Measurements from ENCODE around the gene PRDM16.

PRDM16 gene

DNA sequence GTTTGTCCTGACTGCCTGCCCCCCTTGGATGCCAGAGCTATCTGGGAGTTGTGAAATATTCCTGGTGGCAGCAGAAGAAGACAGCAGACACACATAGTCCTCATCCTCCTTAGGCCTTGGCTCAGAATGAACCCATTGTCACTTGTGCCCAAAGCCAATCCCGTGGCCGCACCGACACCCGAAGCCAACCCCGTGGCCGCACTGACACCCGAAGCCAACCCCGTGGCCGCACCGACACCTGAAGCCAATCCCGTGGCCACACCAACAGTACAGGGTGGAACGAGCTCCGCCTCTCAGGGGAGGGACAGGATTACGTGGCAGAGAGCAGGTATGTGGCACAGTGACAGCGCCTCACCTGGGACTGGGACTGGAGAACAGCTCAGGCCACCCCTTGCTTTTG lies 186.7 kb downstream of the PRDM16 start:
- Histone ChIP-seq H3K4me3 (ENCODE audit: low read length in 2 of 2) (no peak overlapping the region), H3K27ac (ENCODE audit: low read depth in 2 of 2, low read length in 2 of 2) (no peak overlapping the region), H3K4me1 (ENCODE audit: control insufficient read depth in 2 of 2, insufficient read depth in 2 of 2, low read length in 2 of 2) (peaks cover 4 to 7% of the 10 kb centered on the region in 2 donors), H3K9ac (ENCODE audit: low read depth in 1 of 2, low read length in 2 of 2) (no peak overlapping the region), H3K9me3 (ENCODE audit: control insufficient read depth in 2 of 2, low read length in 2 of 2) (no peaks in the 10 kb centered on the region), H3K36me3 (ENCODE audit: control insufficient read depth in 2 of 2, insufficient read depth in 2 of 2, low read length in 2 of 2) (no peaks in the 10 kb centered on the region), H3K27me3 (ENCODE audit: control insufficient read depth in 2 of 2, insufficient read depth in 2 of 2, low read length in 2 of 2) (no peaks in the 10 kb centered on the region)

DNA sequence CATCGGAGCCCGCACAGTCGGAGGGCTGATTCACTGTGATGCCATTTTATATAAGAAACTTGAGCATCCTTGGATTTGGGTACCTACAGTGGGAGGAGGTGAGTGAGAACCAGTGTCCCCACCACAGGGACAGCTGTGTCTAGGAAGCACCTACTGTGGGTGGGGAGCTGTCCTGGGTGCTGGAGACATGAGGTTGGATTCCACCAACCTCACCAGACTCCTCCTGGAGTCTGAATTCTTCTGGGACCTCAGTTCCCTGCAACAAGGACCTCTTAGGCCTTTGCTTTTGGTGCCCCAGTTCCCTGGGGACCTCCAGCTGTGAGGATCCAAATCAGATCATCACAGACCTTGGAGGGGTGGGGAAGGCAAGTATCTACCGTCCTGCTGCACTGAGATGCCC lies 188.8 kb downstream of the PRDM16 start:
- Histone ChIP-seq H3K36me3 (ENCODE audit: control insufficient read depth in 2 of 2, insufficient read depth in 2 of 2, low read length in 2 of 2) (no peaks in the 10 kb centered on the region), H3K27ac (ENCODE audit: low read depth in 2 of 2, low read length in 2 of 2) (no peak overlapping the region), H3K4me3 (ENCODE audit: low read length in 2 of 2) (no peak overlapping the region), H3K9ac (ENCODE audit: low read depth in 1 of 2, low read length in 2 of 2) (no peak overlapping the region), H3K27me3 (ENCODE audit: control insufficient read depth in 2 of 2, insufficient read depth in 2 of 2, low read length in 2 of 2) (no peaks in the 10 kb centered on the region), H3K4me1 (ENCODE audit: control insufficient read depth in 2 of 2, insufficient read depth in 2 of 2, low read length in 2 of 2) (no peaks in the 10 kb centered on the region), H3K9me3 (ENCODE audit: control insufficient read depth in 2 of 2, low read length in 2 of 2) (no peaks in the 10 kb centered on the region)

DNA sequence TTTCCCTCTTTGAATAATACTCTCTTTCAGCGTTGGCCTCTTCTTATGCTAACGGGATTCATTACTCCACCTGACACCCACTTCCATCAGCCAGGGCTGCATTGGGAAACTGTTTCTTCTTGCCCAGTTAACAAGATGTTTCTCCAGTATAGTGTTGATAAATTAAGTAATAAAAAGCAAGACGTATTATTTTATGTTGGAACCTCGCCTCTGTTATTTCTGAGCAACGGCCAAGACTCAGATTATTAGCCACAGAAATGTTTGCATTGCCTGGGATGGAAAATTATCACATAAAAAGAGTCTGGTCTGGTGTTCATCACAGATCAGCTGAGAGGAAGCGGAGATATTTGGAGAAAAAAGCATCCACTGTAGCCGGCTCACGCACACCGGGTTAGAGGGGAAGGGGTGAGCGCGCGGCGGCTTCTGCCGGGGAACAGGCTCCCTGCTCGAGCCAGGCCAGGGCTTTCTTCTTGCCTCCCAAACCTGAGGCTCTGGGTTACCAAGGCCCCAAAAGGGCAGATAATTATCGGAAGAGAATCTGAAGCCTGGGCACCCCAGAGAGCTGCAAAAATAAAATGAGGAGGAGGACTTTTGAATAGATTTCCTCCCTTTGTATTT lies 189.5 kb downstream of the PRDM16 start:
- Histone ChIP-seq H3K27me3 (ENCODE audit: control insufficient read depth in 2 of 2, insufficient read depth in 2 of 2, low read length in 2 of 2) (no peaks in the 10 kb centered on the region), H3K27ac (ENCODE audit: low read depth in 2 of 2, low read length in 2 of 2) (no peak overlapping the region), H3K4me3 (ENCODE audit: low read length in 2 of 2) (no peak overlapping the region), H3K4me1 (ENCODE audit: control insufficient read depth in 2 of 2, insufficient read depth in 2 of 2, low read length in 2 of 2) (no peaks in the 10 kb centered on the region), H3K9ac (ENCODE audit: low read depth in 1 of 2, low read length in 2 of 2) (no peak overlapping the region), H3K9me3 (ENCODE audit: control insufficient read depth in 2 of 2, low read length in 2 of 2) (no peaks in the 10 kb centered on the region), H3K36me3 (ENCODE audit: control insufficient read depth in 2 of 2, insufficient read depth in 2 of 2, low read length in 2 of 2) (no peaks in the 10 kb centered on the region)

DNA sequence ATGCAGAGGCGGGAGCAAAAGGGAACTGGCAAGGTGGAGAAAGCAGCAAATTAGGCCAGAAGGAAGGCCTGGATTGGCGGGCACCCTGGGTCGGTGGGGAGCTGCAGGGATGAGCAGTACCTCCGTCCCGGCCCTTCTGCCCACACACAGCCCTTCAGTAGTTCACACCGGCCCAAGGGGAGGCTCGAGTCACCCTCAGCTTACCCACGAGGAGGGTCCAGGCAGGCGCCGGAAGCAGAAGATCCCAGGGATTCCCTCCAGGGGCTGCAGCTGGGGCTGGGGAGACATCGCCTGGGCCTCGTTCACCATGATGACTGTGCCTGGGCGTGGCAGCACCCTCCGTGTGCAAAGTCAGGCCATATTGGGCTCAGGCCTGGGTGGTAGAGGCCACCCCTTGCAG lies 190.0 kb downstream of the PRDM16 start:
- H3K36me3 ChIP-seq (ENCODE audit: control insufficient read depth in 2 of 2, insufficient read depth in 2 of 2, low read length in 2 of 2): no peaks in the 10 kb centered on the region
- no peak overlapping the region for H3K4me3 ChIP-seq (ENCODE audit: low read length in 2 of 2)
- no peaks in the 10 kb centered on the region for H3K27me3 ChIP-seq (ENCODE audit: control insufficient read depth in 2 of 2, insufficient read depth in 2 of 2, low read length in 2 of 2)
- no peak overlapping the region for H3K9ac ChIP-seq (ENCODE audit: low read depth in 1 of 2, low read length in 2 of 2)
- no peaks in the 10 kb centered on the region for H3K9me3 ChIP-seq (ENCODE audit: control insufficient read depth in 2 of 2, low read length in 2 of 2)
- no peak overlapping the region for H3K27ac ChIP-seq (ENCODE audit: low read depth in 2 of 2, low read length in 2 of 2)
- no peaks in the 10 kb centered on the region for H3K4me1 ChIP-seq (ENCODE audit: control insufficient read depth in 2 of 2, insufficient read depth in 2 of 2, low read length in 2 of 2)

DNA sequence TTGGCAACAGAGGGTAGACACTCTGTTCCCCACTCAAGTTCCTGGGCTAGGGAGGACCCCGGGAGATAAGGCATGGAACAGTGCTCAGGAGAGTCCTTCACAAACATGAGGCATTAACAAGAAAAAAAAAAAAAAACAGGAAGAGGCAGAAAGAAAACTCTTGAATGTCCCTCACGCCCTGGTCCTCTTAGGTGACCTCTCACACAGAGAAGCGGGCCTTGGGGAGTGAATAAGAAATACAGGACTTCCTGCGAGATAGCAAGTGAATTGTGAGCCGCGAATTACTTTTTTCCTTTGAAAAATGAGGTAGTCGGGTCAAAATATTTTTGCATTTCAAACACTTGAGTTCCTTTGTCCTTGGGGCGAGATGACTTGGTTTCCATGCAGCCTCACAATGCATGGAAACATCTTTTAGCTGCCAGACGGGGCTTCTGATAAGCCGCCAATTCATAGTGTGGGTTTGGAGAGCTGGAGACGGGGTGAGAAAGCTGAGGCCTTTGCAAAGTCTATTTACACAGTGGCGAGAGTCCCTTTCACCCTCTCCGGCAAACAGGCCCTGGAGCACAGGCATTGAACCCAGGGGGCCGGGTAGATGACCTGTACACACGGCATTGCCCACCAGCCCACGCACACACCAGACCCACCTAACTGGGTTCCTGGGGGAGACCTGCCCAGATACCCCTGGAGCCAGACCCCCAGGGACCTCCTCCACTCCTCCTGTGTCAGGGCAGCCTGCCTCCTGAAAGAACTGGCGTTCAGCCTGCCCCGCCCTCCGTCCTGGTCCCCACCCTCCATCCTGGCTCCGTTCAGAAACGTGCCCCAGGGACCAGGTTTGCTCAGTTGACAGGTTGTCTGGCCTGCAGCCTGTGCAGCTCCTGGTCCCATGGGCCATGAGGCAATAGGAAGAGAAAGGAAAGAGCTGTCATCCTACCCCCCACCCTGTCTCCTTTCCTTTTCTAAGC lies 192.3 kb downstream of the PRDM16 start:
- no peaks in the 10 kb centered on the region for H3K36me3 ChIP-seq (ENCODE audit: control insufficient read depth in 2 of 2, insufficient read depth in 2 of 2, low read length in 2 of 2)
- no peaks in the 10 kb centered on the region for H3K27me3 ChIP-seq (ENCODE audit: control insufficient read depth in 2 of 2, insufficient read depth in 2 of 2, low read length in 2 of 2)
- no peaks in the 10 kb centered on the region for H3K9me3 ChIP-seq (ENCODE audit: control insufficient read depth in 2 of 2, low read length in 2 of 2)
- no peak overlapping the region for H3K27ac ChIP-seq (ENCODE audit: low read depth in 2 of 2, low read length in 2 of 2)
- H3K4me3 ChIP-seq (ENCODE audit: low read length in 2 of 2): no peak overlapping the region
- H3K4me1 ChIP-seq (ENCODE audit: control insufficient read depth in 2 of 2, insufficient read depth in 2 of 2, low read length in 2 of 2): no peaks in the 10 kb centered on the region
- no peak overlapping the region for H3K9ac ChIP-seq (ENCODE audit: low read depth in 1 of 2, low read length in 2 of 2)

DNA sequence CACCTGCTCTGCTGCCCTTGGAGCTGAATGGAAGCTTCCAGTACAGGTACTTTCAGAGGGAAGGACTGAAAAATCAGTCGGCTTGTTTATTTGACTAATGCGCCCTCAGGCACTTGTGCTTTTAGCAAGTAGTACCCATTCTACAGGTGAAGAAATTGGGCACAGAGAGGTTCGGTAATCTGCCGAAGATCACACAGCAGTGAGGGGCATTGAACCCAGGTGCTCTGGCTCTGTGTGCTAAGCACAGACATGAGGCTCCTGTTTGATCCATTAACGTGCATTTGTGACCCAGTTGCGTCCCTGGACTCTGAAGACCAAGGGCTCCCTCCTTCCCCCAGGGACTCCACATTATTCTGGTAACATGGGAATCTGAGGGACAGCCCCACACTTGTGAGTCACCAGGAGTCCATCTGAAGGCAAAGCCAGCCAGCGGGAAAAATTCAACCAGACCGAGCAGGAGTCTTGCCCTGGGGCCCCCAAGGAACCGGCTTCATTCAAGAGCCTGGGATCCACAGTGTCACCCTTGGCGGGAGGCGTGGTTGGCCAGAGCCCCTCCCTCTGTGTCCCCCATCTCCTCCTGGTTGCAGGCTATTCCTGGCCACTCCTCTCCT lies 193.1 kb downstream of the PRDM16 start:
- H3K4me3 ChIP-seq (ENCODE audit: low read length in 2 of 2): no peak overlapping the region
- H3K9me3 ChIP-seq (ENCODE audit: control insufficient read depth in 2 of 2, low read length in 2 of 2): no peaks in the 10 kb centered on the region
- H3K27ac ChIP-seq (ENCODE audit: low read depth in 2 of 2, low read length in 2 of 2): no peak overlapping the region
- no peaks in the 10 kb centered on the region for H3K4me1 ChIP-seq (ENCODE audit: control insufficient read depth in 2 of 2, insufficient read depth in 2 of 2, low read length in 2 of 2)
- H3K9ac ChIP-seq (ENCODE audit: low read depth in 1 of 2, low read length in 2 of 2): no peak overlapping the region
- H3K36me3 ChIP-seq (ENCODE audit: control insufficient read depth in 2 of 2, insufficient read depth in 2 of 2, low read length in 2 of 2): no peaks in the 10 kb centered on the region
- no peaks in the 10 kb centered on the region for H3K27me3 ChIP-seq (ENCODE audit: control insufficient read depth in 2 of 2, insufficient read depth in 2 of 2, low read length in 2 of 2)

DNA sequence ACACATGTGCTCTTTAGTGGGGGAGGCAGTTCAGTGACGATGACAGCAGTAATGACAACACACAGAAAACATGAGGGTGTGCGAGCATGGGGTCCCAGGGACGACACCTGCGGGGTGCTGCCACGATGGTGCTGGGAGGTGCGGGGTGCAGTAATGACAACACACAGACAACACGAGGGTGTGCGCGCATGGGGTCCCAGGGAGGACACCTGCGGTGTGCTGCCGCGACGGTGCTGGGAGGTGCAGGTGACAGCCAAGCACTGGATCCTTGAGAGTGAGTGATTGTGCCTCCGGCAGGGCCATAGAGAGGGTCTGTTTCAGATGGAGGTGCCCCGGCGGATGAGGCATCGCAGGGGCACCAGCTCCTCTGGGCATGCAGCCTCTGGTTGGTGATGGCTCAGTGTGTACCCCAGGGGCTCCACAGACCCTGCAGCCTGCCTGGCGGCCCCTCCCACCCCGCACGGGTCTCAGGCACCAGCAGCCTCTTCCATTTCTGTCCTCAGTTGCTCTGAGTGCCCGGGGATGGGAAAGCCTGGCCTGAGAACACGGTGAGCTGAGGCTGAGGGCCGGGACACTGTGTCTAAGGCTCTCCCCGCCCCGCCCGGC lies 193.8 kb downstream of the PRDM16 start:
- Histone ChIP-seq H3K4me1 (ENCODE audit: control insufficient read depth in 2 of 2, insufficient read depth in 2 of 2, low read length in 2 of 2) (no peaks in the 10 kb centered on the region), H3K27me3 (ENCODE audit: control insufficient read depth in 2 of 2, insufficient read depth in 2 of 2, low read length in 2 of 2) (no peaks in the 10 kb centered on the region), H3K4me3 (ENCODE audit: low read length in 2 of 2) (no peak overlapping the region), H3K9ac (ENCODE audit: low read depth in 1 of 2, low read length in 2 of 2) (no peak overlapping the region), H3K36me3 (ENCODE audit: control insufficient read depth in 2 of 2, insufficient read depth in 2 of 2, low read length in 2 of 2) (no peaks in the 10 kb centered on the region), H3K9me3 (ENCODE audit: control insufficient read depth in 2 of 2, low read length in 2 of 2) (no peaks in the 10 kb centered on the region), H3K27ac (ENCODE audit: low read depth in 2 of 2, low read length in 2 of 2) (no peak overlapping the region)

DNA sequence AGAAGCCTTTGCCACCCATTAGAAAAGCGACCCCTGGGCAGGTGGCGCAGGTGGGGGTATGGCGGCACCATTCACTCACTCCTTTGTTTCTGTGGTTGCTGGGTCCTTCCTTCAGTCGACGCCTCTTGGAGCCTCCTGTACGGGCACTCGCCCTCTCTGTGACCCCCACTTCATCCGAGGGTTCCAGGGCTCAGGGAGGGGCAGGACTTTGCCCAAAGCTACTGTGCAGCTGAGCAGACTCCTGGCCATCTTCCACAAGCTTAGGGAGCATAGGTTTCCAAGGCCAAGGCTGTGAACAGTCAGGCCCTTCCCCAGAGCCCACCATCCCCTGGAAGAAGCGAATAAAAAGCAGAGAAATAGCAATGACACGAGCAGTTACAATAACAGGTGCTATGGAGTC lies 194.8 kb downstream of the PRDM16 start:
- H3K4me1 ChIP-seq (ENCODE audit: control insufficient read depth in 2 of 2, insufficient read depth in 2 of 2, low read length in 2 of 2): no peaks in the 10 kb centered on the region
- H3K4me3 ChIP-seq (ENCODE audit: low read length in 2 of 2): no peak overlapping the region
- H3K9ac ChIP-seq (ENCODE audit: low read depth in 1 of 2, low read length in 2 of 2): no peak overlapping the region
- H3K27me3 ChIP-seq (ENCODE audit: control insufficient read depth in 2 of 2, insufficient read depth in 2 of 2, low read length in 2 of 2): no peaks in the 10 kb centered on the region
- no peaks in the 10 kb centered on the region for H3K9me3 ChIP-seq (ENCODE audit: control insufficient read depth in 2 of 2, low read length in 2 of 2)
- H3K36me3 ChIP-seq (ENCODE audit: control insufficient read depth in 2 of 2, insufficient read depth in 2 of 2, low read length in 2 of 2): no peaks in the 10 kb centered on the region
- H3K27ac ChIP-seq (ENCODE audit: low read depth in 2 of 2, low read length in 2 of 2): no peak overlapping the region

DNA sequence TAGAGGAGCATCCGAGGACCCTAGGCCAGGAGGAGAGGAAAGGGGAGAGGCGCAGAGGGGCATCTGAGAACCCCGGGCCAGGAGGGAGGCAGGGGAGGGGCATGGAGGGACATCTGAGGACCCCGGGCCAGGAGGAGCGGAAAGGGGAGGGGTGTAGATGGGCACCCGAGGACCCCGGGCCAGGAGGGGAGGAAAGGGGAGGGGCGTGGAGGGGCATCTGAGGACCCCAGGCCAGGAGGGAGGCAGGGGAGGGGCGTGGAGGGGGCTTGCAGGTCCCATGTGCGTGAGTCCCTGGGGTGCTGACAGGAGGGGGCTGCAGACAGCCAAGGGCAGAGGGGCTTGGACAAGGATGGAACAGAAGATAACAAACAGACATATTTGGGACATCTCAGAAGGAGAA lies 195.5 kb downstream of the PRDM16 start:
- Histone ChIP-seq H3K9ac (ENCODE audit: low read depth in 1 of 2, low read length in 2 of 2) (no peak overlapping the region), H3K4me3 (ENCODE audit: low read length in 2 of 2) (no peak overlapping the region), H3K27ac (ENCODE audit: low read depth in 2 of 2, low read length in 2 of 2) (no peak overlapping the region), H3K27me3 (ENCODE audit: control insufficient read depth in 2 of 2, insufficient read depth in 2 of 2, low read length in 2 of 2) (no peaks in the 10 kb centered on the region), H3K36me3 (ENCODE audit: control insufficient read depth in 2 of 2, insufficient read depth in 2 of 2, low read length in 2 of 2) (no peaks in the 10 kb centered on the region), H3K9me3 (ENCODE audit: control insufficient read depth in 2 of 2, low read length in 2 of 2) (no peaks in the 10 kb centered on the region), H3K4me1 (ENCODE audit: control insufficient read depth in 2 of 2, insufficient read depth in 2 of 2, low read length in 2 of 2) (no peaks in the 10 kb centered on the region)

Data from mucosa of rectum (tissue), 2 donors.